Uterus (tissue), 4 donors: ENCODE results near the gene LRP1B. TPM values are rescaled to one million over a fixed set of nuclear protein-coding genes. Genes with fewer than 3 reads are reported as not detected.

Experiments used
- DNase-seq, 2 donors: peaks; one replicate each; pipeline ENCODE4 v3.0.0-alpha.2; 2019 to 2020
- H3K27ac ChIP-seq, 2 donors: fragments of 200-600 bp; sonication (generic); 1 replicate in 1 of 2; 2 replicates in 1 of 2; pipeline ENCODE4 v1.5.1; 2016 to 2018
- H3K27me3 ChIP-seq, 2 donors: fragments of 200-600 bp; sonication (generic); one replicate each; pipeline ENCODE4 v1.5.1; 2018 to 2019; ENCODE audit warnings: control low read depth in 1 of 2
- H3K36me3 ChIP-seq, 2 donors: fragments of 200-600 bp; sonication (generic); one replicate each; pipeline ENCODE4 v1.5.1; 2019; ENCODE audit warnings: control low read depth in 1 of 2
- H3K4me1 ChIP-seq, 2 donors: fragments of 200-600 bp; sonication (generic); one replicate each; pipeline ENCODE4 v1.5.1; 2018 to 2019; ENCODE audit warnings: control low read depth in 1 of 2
- H3K4me3 ChIP-seq, 2 donors: fragments of 200-600 bp; sonication (generic); 1 replicate in 1 of 2; 2 replicates in 1 of 2; pipeline ENCODE4 v1.5.1; 2018 to 2019; ENCODE audit warnings: mild to moderate bottlenecking in 1 of 2
- H3K9me3 ChIP-seq, 2 donors: fragments of 200-600 bp; sonication (generic); one replicate each; pipeline ENCODE4 v1.5.1; 2019; ENCODE audit warnings: control low read depth in 1 of 2
- CTCF ChIP-seq, 4 experiments: fragments of 200-600 bp in 2 of 4; fragments of 450-650 bp in 2 of 4; sonication (generic) in 2 of 4; IDR thresholded peaks; one replicate each; pipeline ENCODE4 v1.5.1; 2016 to 2019; ENCODE audit warnings: antibody characterized with exemption in 4 of 4, mild to moderate bottlenecking in 2 of 4, moderate library complexity in 1 of 4
- POLR2A ChIP-seq, 2 donors: fragments of 450-650 bp; IDR thresholded peaks; one replicate each; pipeline ENCODE4 v1.6.1; 2016; ENCODE audit warnings: antibody characterized with exemption in 2 of 2, mild to moderate bottlenecking in 1 of 2, moderate library complexity in 1 of 2
- intact Hi-C: fragments of 100-400 bp; cut with DNase I; formaldehyde crosslinking; loops from one replicate; pipeline ENCODE4 v1.15.1; 2023; ENCODE audit warnings: low total_unique reads
- total RNA-seq, 4 donors: library from RNA; depleted of rRNA in 3 of 4; stranded (reverse); fragments of >200 nt in 3 of 4; gene quantifications; one replicate each; pipeline versions ENCODE4 v1.1.0 to v1.2.4, GENCODE V29; 2014 to 2023
- donor health status: DM: yes; HTN: yes; CAD: no.

Gene LRP1B
- total RNA-seq, 4 donors from 2014 or later, result 0.29 to 7.3 (median 0.79) TPM; not detected in 1

DNA sequence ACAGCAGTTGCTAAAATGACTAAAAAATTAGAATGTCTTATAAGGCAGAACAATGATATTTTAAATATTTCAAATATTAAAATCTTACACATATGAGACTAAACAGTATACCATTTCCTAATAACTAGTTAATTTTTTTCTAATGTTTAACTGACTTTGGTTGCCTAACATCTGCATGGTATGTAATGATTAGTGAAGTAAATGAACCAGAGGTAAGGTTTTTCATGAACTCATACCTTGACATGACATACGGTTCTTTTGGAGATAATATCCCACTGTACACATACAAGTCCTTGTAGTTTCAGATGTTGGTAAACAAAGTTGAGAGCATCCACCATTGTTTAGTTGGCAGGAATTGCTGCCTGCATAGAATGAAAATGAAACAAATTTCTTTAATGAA lies 1360.2 kb downstream of the LRP1B start:
- Histone ChIP-seq H3K36me3 (no peaks in the 10 kb centered on the region), H3K27ac (no peak overlapping the region), H3K9me3 (no peaks in the 10 kb centered on the region), H3K4me3 (no peak overlapping the region), H3K4me1 (no peaks in the 10 kb centered on the region), H3K27me3 (no peaks in the 10 kb centered on the region)
- DNase-seq, result no peak
- no peak for TF ChIP-seq CTCF (IDR thresholded peaks at IDR 0.05)
- no peak for TF ChIP-seq POLR2A (IDR thresholded peaks at IDR 0.05)
- intact Hi-C loops, result no loop called here

DNA sequence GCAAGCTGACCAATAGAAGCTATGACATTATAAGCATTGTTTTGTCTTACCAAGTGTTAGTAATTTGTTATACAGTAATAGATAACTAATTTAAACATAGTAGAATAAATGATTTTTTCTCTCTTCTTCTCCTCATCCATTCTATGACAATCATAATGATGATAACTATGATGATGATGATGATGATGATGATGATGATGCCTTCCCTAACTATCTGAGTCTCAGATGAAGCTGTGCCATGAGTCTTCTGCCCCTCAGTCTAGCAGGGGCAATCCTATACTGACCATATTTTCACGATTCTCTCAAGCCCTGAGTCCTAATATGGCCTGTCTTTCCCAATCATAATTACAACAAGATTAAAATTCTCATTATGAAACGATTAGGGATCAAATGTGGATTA lies 1369.0 kb downstream of the LRP1B start:
- no peaks in the 10 kb centered on the region for H3K9me3 ChIP-seq
- intact Hi-C loops, result no loop called here
- no peaks in the 10 kb centered on the region for H3K27me3 ChIP-seq
- DNase-seq, result no peak
- H3K4me1 ChIP-seq, result no peaks in the 10 kb centered on the region
- TF ChIP-seq CTCF (IDR thresholded peaks at IDR 0.05), result no peak
- H3K36me3 ChIP-seq, result no peaks in the 10 kb centered on the region
- H3K27ac ChIP-seq, result no peak overlapping the region
- H3K4me3 ChIP-seq, result no peak overlapping the region

DNA sequence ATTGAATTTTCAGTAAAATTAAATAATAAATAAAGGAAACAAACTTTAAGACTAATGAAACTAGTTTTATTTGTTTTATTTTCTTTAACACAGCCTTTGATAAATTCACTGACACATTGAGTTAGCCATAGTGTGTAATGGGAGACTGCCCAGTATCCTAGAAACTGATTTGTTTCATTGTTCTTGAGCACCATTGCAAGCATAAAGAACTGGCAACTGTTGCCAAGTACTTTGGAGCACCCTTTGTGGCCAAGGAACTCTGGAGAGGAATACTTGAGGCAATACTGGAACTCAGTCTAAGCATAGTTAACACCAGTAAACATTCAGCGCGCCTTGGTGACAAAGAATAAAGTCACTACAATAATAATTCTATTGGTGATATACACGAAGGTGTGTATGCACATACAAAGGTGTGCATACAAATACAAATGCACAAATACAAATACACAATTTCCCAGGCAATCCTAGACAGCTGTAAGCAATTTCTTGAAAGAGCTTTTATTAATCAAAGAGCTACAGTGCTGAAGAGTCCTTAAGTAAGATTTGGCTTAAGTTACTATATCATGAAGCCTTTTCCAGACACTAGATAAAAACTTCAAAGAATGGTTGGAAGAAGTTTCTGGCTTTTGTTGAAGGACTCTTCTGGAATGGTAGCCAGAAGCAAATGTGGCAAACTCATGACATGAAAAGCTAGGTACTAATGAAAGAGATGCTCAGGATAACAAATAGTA lies 1371.2 kb downstream of the LRP1B start:
- no peak overlapping the region for H3K27ac ChIP-seq
- TF ChIP-seq POLR2A (IDR thresholded peaks at IDR 0.05) (no peak), CTCF (IDR thresholded peaks at IDR 0.05) (no peak)

DNA sequence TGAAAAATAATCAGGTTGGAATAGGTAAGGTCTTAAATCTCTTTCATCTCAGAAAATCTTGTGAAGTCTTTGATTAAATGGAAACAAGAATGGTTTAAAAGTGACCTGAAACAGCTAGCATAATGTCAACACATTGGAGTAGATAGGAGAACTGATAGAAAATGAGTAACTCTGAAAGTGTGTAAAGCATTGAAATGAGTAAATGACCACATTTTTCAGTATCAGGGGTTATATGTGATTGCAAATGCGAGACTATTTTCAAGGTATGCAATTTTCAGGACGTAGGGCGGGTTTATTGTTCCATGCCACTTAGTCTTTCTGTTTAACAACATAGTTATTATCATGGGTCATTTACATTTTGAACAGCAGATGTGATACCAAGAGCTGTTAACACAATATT lies 1383.2 kb downstream of the LRP1B start:
- no peak for TF ChIP-seq CTCF (IDR thresholded peaks at IDR 0.05)
- no peak for TF ChIP-seq POLR2A (IDR thresholded peaks at IDR 0.05)
- H3K4me3 ChIP-seq, result no peak overlapping the region
- DNase-seq, result no peak
- H3K4me1 ChIP-seq, result no peaks in the 10 kb centered on the region
- H3K9me3 ChIP-seq, result no peaks in the 10 kb centered on the region
- no peaks in the 10 kb centered on the region for H3K27me3 ChIP-seq
- intact Hi-C loops, result no loop called here
- no peak overlapping the region for H3K27ac ChIP-seq
- no peaks in the 10 kb centered on the region for H3K36me3 ChIP-seq

More for the DNA sequence above, 1371.2 kb downstream of the LRP1B start:
- DNase-seq, result no peak
- H3K36me3 ChIP-seq, result no peaks in the 10 kb centered on the region
- no peaks in the 10 kb centered on the region for H3K9me3 ChIP-seq
- intact Hi-C loops, result no loop called here
- H3K27me3 ChIP-seq, result no peaks in the 10 kb centered on the region
- H3K4me1 ChIP-seq, result no peaks in the 10 kb centered on the region
- no peak overlapping the region for H3K4me3 ChIP-seq

GRCh38 chr2:140747090-140747489 lies 1383.7 kb downstream of the LRP1B start:
- H3K9me3 ChIP-seq, result no peaks in the 10 kb centered on the region
- no peaks in the 10 kb centered on the region for H3K36me3 ChIP-seq
- H3K4me1 ChIP-seq, result no peaks in the 10 kb centered on the region
- no peaks in the 10 kb centered on the region for H3K27me3 ChIP-seq
- DNase-seq, result no peak
- no peak for TF ChIP-seq POLR2A (IDR thresholded peaks at IDR 0.05)
- TF ChIP-seq CTCF (IDR thresholded peaks at IDR 0.05), result no peak
- intact Hi-C loops, result no loop called here
- no peak overlapping the region for H3K4me3 ChIP-seq
- no peak overlapping the region for H3K27ac ChIP-seq
